GM23338 (cell line): ENCODE measurements around the gene ESYT2.

Experiments
- CREB1 ChIP-seq: fragments of 250-450 bp; sonication (Bioruptor Pico); IDR thresholded peaks from 2 replicates; pipeline ENCODE4 v1.5.0; 2020; ENCODE audit warnings: low read depth, mild to moderate bottlenecking, moderate library complexity
- CTCF ChIP-seq, 2 experiments: fragments of 200-600 bp in 1 of 2; sonication (generic) in 1 of 2; conservative IDR thresholded peaks; 2 replicates each; pipeline versions ENCODE4 v1.5.1 to v1.6.1; 2016 to 2017; ENCODE audit warnings: antibody characterized with exemption in 2 of 2, low read depth in 2 of 2, mild to moderate bottlenecking in 2 of 2, moderate library complexity in 1 of 2
- ETS1 ChIP-seq: IDR thresholded peaks from 2 replicates; pipeline ENCODE4 v1.6.1; 2016; ENCODE audit warnings: antibody characterized with exemption
- EZH2 ChIP-seq: fragments of 200-600 bp; sonication (generic); IDR thresholded peaks from one replicate; pipeline ENCODE4 v1.8.0; 2017; ENCODE audit warnings: antibody characterized with exemption, mild to moderate bottlenecking, low read depth; ENCODE audit not compliant: unreplicated experiment
- EZH2phosphoT487 ChIP-seq: fragments of 200-600 bp; sonication (generic); IDR thresholded peaks from one replicate; pipeline ENCODE4 v1.8.1; 2018; ENCODE audit warnings: antibody characterized with exemption; ENCODE audit not compliant: unreplicated experiment
- JUNB ChIP-seq: IDR thresholded peaks from one replicate; pipeline ENCODE4 v1.6.1; 2016; ENCODE audit warnings: antibody characterized with exemption; ENCODE audit not compliant: unreplicated experiment
- NANOG ChIP-seq: IDR thresholded peaks from 2 replicates; pipeline ENCODE4 v1.6.1; 2016; ENCODE audit warnings: antibody characterized with exemption, borderline replicate concordance
- POLR2AphosphoS5 ChIP-seq: IDR thresholded peaks from 2 replicates; pipeline ENCODE4 v1.6.1; 2016; ENCODE audit warnings: antibody characterized with exemption, low read depth
- REST ChIP-seq: IDR thresholded peaks from one replicate; pipeline ENCODE4 v1.6.1; 2018; ENCODE audit warnings: antibody characterized with exemption; ENCODE audit not compliant: unreplicated experiment
- STAT1 ChIP-seq: IDR thresholded peaks from one replicate; pipeline ENCODE4 v1.6.1; 2016; ENCODE audit warnings: antibody characterized with exemption; ENCODE audit not compliant: unreplicated experiment
- ZNF331 ChIP-seq: fragments of 250-450 bp; sonication (Bioruptor Pico); IDR thresholded peaks from 2 replicates; pipeline ENCODE4 v1.5.0; 2020; ENCODE audit warnings: low read depth, mild to moderate bottlenecking, moderate library complexity

- TF ChIP-seq CTCF (conservative IDR thresholded peaks at IDR 0.05; ENCODE audit: low read depth in 2 of 2): no peak
- TF ChIP-seq JUNB: no peak
- TF ChIP-seq REST: no peak
- no peak for TF ChIP-seq EZH2phosphoT487
- TF ChIP-seq POLR2AphosphoS5: no peak
- no peak for TF ChIP-seq ZNF331 (CRISPR knock-in tag)
- no peak for TF ChIP-seq CREB1 (CRISPR knock-in tag)
- no peak for TF ChIP-seq STAT1
- no peak for TF ChIP-seq EZH2
- no peak for TF ChIP-seq NANOG
- TF ChIP-seq ETS1: no peak
These were observed 36.7 kb upstream of the ESYT2 start for GRCh38 chr7:158865977-158866376.
